Vagina (tissue), 2 donors: ENCODE measurements around the gene BICD1. TPM values are rescaled to one million over a fixed set of nuclear protein-coding genes. Genes with fewer than 3 reads are reported as not detected.

ENCODE experiments used
- DNase-seq, 2 donors: peaks; one replicate each; pipeline ENCODE4 v3.0.0-alpha.2; 2017; ENCODE audit errors: extremely low spot score in 2 of 2
- H3K27ac ChIP-seq: fragments of 200-600 bp; sonication (generic); one replicate; pipeline ENCODE4 v1.5.1; 2019
- H3K27me3 ChIP-seq: fragments of 200-600 bp; sonication (generic); one replicate; pipeline ENCODE4 v1.5.1; 2019
- H3K36me3 ChIP-seq, 2 donors: fragments of 200-600 bp; sonication (generic); one replicate each; pipeline ENCODE4 v1.5.1; 2017 to 2019
- H3K4me1 ChIP-seq: fragments of 200-600 bp; sonication (generic); one replicate; pipeline ENCODE4 v1.5.1; 2019
- H3K4me3 ChIP-seq, 2 donors: fragments of 200-600 bp; sonication (generic); 1 replicate in 1 of 2; 2 replicates in 1 of 2; pipeline ENCODE4 v1.5.1; 2016 to 2019
- H3K9me3 ChIP-seq: fragments of 200-600 bp; sonication (generic); one replicate; pipeline ENCODE4 v1.5.1; 2019
- POLR2A ChIP-seq, 2 donors: fragments of 450-650 bp; IDR thresholded peaks; one replicate each; pipeline ENCODE4 v1.6.1; 2017; ENCODE audit warnings: antibody characterized with exemption in 2 of 2, mild to moderate bottlenecking in 2 of 2, moderate library complexity in 2 of 2
- POLR2AphosphoS5 ChIP-seq, 2 donors: sonication (generic); formaldehyde crosslinking; IDR thresholded peaks; one replicate each; pipeline ENCODE4 v1.9.0; 2017; ENCODE audit warnings: antibody characterized with exemption in 2 of 2, mild to moderate bottlenecking in 2 of 2, low read depth in 1 of 2; ENCODE audit not compliant: insufficient read depth in 1 of 2
- intact Hi-C: fragments of 100-400 bp; cut with DNase I; formaldehyde crosslinking; loops from one replicate; pipeline ENCODE4 v1.15.1; 2023
- total RNA-seq: library from RNA; depleted of rRNA; stranded (reverse); fragments of >200 nt; gene quantifications from one replicate; pipeline ENCODE4 v1.2.3, GENCODE V29; 2016
- TF ChIP-seq, protein P1 (sequence below), 3 experiments: fragments of 450-650 bp in 2 of 3; fragments of 200-600 bp in 1 of 3; sonication (generic) in 1 of 3; IDR thresholded peaks; one replicate each; pipeline ENCODE4 v1.5.1; 2017 to 2019; ENCODE audit warnings: antibody characterized with exemption in 3 of 3, mild to moderate bottlenecking in 2 of 3, moderate library complexity in 2 of 3

BICD1 gene
- total RNA-seq, 1 donor from 2014 or later = 19.6 TPM

GRCh38 chr12:32322354-32322753 lies 215.7 kb downstream of the BICD1 start:
- Histone ChIP-seq H3K27ac (no peak overlapping the region), H3K4me3 (no peak overlapping the region), H3K9me3 (no peaks in the 10 kb centered on the region), H3K36me3 (no peaks in the 10 kb centered on the region), H3K27me3 (no peaks in the 10 kb centered on the region), H3K4me1 (no peaks in the 10 kb centered on the region)
- TF ChIP-seq POLR2AphosphoS5 (IDR thresholded peaks at IDR 0.05; ENCODE audit: insufficient read depth in 1 of 2, low read depth in 1 of 2) (no peak), POLR2A (IDR thresholded peaks at IDR 0.05) (no peak)
- TF ChIP-seq, protein P1, sequence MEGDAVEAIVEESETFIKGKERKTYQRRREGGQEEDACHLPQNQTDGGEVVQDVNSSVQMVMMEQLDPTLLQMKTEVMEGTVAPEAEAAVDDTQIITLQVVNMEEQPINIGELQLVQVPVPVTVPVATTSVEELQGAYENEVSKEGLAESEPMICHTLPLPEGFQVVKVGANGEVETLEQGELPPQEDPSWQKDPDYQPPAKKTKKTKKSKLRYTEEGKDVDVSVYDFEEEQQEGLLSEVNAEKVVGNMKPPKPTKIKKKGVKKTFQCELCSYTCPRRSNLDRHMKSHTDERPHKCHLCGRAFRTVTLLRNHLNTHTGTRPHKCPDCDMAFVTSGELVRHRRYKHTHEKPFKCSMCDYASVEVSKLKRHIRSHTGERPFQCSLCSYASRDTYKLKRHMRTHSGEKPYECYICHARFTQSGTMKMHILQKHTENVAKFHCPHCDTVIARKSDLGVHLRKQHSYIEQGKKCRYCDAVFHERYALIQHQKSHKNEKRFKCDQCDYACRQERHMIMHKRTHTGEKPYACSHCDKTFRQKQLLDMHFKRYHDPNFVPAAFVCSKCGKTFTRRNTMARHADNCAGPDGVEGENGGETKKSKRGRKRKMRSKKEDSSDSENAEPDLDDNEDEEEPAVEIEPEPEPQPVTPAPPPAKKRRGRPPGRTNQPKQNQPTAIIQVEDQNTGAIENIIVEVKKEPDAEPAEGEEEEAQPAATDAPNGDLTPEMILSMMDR (IDR thresholded peaks at IDR 0.05) = no peak
- intact Hi-C loops = no loop called here
- DNase-seq = no peak

DNA sequence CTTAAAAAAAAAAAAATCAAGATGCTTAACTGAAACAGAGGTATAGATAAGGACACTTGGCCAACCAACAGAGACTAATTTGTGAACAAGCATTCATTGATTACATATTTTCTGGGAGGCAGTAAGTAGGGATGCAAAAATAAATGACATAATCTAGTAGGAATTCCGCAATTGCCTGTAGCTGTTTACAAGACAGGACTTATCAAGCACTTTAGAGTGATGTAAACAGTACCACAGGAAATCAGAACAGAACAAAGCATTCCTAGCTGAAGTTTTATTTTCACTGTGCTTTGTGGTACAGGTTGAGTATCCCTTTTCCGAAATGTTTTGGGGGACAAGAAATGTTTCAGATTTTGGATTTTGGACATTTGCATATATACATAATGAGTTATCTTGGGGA lies 224.5 kb downstream of the BICD1 start:
- no peak for DNase-seq
- Histone ChIP-seq H3K27ac (no peak overlapping the region), H3K4me1 (no peaks in the 10 kb centered on the region), H3K36me3 (no peaks in the 10 kb centered on the region), H3K9me3 (no peaks in the 10 kb centered on the region), H3K27me3 (no peaks in the 10 kb centered on the region), H3K4me3 (no peak overlapping the region)
- TF ChIP-seq POLR2A (IDR thresholded peaks at IDR 0.05) (no peak), POLR2AphosphoS5 (IDR thresholded peaks at IDR 0.05; ENCODE audit: insufficient read depth in 1 of 2, low read depth in 1 of 2) (no peak)
- TF ChIP-seq, protein P1 (IDR thresholded peaks at IDR 0.05) = no peak
- intact Hi-C loops = no loop called here

GRCh38 chr12:32332446-32332845 lies 225.8 kb downstream of the BICD1 start:
- H3K4me3 ChIP-seq = no peak overlapping the region
- intact Hi-C loops = no loop called here
- no peaks in the 10 kb centered on the region for H3K27me3 ChIP-seq
- no peak overlapping the region for H3K27ac ChIP-seq
- no peak for TF ChIP-seq POLR2AphosphoS5 (IDR thresholded peaks at IDR 0.05; ENCODE audit: insufficient read depth in 1 of 2, low read depth in 1 of 2)
- TF ChIP-seq, protein P1 (IDR thresholded peaks at IDR 0.05) = no peak
- TF ChIP-seq POLR2A (IDR thresholded peaks at IDR 0.05) = no peak
- no peaks in the 10 kb centered on the region for H3K9me3 ChIP-seq
- DNase-seq = no peak
- H3K4me1 ChIP-seq = no peaks in the 10 kb centered on the region
- H3K36me3 ChIP-seq = peaks cover 0 to under 1% of the 10 kb centered on the region in 2 donors

- TF ChIP-seq POLR2A (IDR thresholded peaks at IDR 0.05) (no peak), POLR2AphosphoS5 (IDR thresholded peaks at IDR 0.05; ENCODE audit: insufficient read depth in 1 of 2, low read depth in 1 of 2) (no peak)
- TF ChIP-seq, protein P1 (IDR thresholded peaks at IDR 0.05) = no peak
- H3K27me3 ChIP-seq = no peaks in the 10 kb centered on the region
- intact Hi-C loops = no loop called here
- H3K4me1 ChIP-seq = no peaks in the 10 kb centered on the region
- H3K9me3 ChIP-seq = no peaks in the 10 kb centered on the region
- peaks cover 0 to 13% of the 10 kb centered on the region in 2 donors for H3K36me3 ChIP-seq
- no peak overlapping the region for H3K4me3 ChIP-seq
- no peak overlapping the region for H3K27ac ChIP-seq
- DNase-seq = no peak
These were observed 227.7 kb downstream of the BICD1 start for GRCh38 chr12:32334371-32334777.

GRCh38 chr12:32336261-32336660 lies 229.6 kb downstream of the BICD1 start:
- H3K27me3 ChIP-seq = no peaks in the 10 kb centered on the region
- no peak for DNase-seq
- no peaks in the 10 kb centered on the region for H3K4me1 ChIP-seq
- H3K9me3 ChIP-seq = no peaks in the 10 kb centered on the region
- TF ChIP-seq POLR2AphosphoS5 (IDR thresholded peaks at IDR 0.05; ENCODE audit: insufficient read depth in 1 of 2, low read depth in 1 of 2) = no peak
- TF ChIP-seq, protein P1 (IDR thresholded peaks at IDR 0.05) = no peak
- TF ChIP-seq POLR2A (IDR thresholded peaks at IDR 0.05) = no peak
- H3K36me3 ChIP-seq = peaks cover 0 to 13% of the 10 kb centered on the region in 2 donors
- intact Hi-C loops = no loop called here
- no peak overlapping the region for H3K27ac ChIP-seq
- H3K4me3 ChIP-seq = no peak overlapping the region
